HG02943 (cell line): ENCODE results near the gene COBL.

Source experiments
- ATAC-seq: cut with Tn5 transposase; IDR thresholded peaks from one replicate; pipeline ENCODE4 v1.9.1; 2021; ENCODE audit warnings: mild to moderate bottlenecking, low read depth, moderate library complexity; ENCODE audit not compliant: unreplicated experiment

The COBL gene

GRCh38 chr7:51035716-51036115, 280.9 kb downstream of the COBL start:
- no peak for ATAC-seq

- ATAC-seq, result no peak
Observed at GRCh38 chr7:51034521-51035264, 281.9 kb downstream of the COBL start.

GRCh38 chr7:51033727-51034520, 282.7 kb downstream of the COBL start:
- ATAC-seq, result no peak

GRCh38 chr7:51031791-51032515, 284.7 kb downstream of the COBL start:
- no peak for ATAC-seq

GRCh38 chr7:51031216-51031615, 285.4 kb downstream of the COBL start:
- ATAC-seq, result no peak

GRCh38 chr7:51029701-51030191, 286.9 kb downstream of the COBL start:
- ATAC-seq, result no peak

- no peak for ATAC-seq
Observed at GRCh38 chr7:51029131-51029530, 287.5 kb downstream of the COBL start.

GRCh38 chr7:51027935-51028830, 288.4 kb downstream of the COBL start:
- no peak for ATAC-seq

GRCh38 chr7:51027106-51027934, 289.3 kb downstream of the COBL start:
- ATAC-seq, result no peak

GRCh38 chr7:51026341-51026740, 290.3 kb downstream of the COBL start:
- no peak for ATAC-seq

- no peak for ATAC-seq
Observed at GRCh38 chr7:51025668-51026067, 290.9 kb downstream of the COBL start.

GRCh38 chr7:51024867-51025266, 291.7 kb downstream of the COBL start:
- no peak for ATAC-seq

GRCh38 chr7:51023547-51023946, 293.1 kb downstream of the COBL start:
- no peak for ATAC-seq

- ATAC-seq, result no peak
Observed at GRCh38 chr7:51022821-51023220, 293.8 kb downstream of the COBL start.

- ATAC-seq, result no peak
Observed at GRCh38 chr7:51021906-51022570, 294.6 kb downstream of the COBL start.

GRCh38 chr7:51020944-51021343, 295.7 kb downstream of the COBL start:
- no peak for ATAC-seq

- ATAC-seq, result no peak
Observed at GRCh38 chr7:51019891-51020870, 296.4 kb downstream of the COBL start.
